GM12878 (cell line): Measurements from ENCODE around the gene IFNK. TPM values are rescaled to one million over a fixed set of nuclear protein-coding genes. Genes with fewer than 3 reads are reported as not detected.

ENCODE experiments used
- CBX3 ChIP-seq: fragments of 200-600 bp; sonication (generic); IDR thresholded peaks from 2 replicates; pipeline ENCODE4 v1.6.1; 2016; ENCODE audit warnings: low read depth, borderline replicate concordance
- CHD4 ChIP-seq: fragments of 200-600 bp; sonication (generic); IDR thresholded peaks from 2 replicates; pipeline ENCODE4 v1.6.1; 2016; ENCODE audit warnings: mild to moderate bottlenecking
- FOS ChIP-seq: IDR thresholded peaks from 3 replicates; pipeline ENCODE4 v1.6.1; 2011; ENCODE audit warnings: borderline replicate concordance; ENCODE audit not compliant: insufficient read length; ENCODE audit errors: extremely low read depth
- HCFC1 ChIP-seq: fragments of 150-350 bp; IDR thresholded peaks from 2 replicates; pipeline ENCODE4 v1.6.1; 2014; ENCODE audit warnings: low read length
- IKZF2 ChIP-seq, 2 experiments: fragments of 450-650 bp; IDR thresholded peaks; 2 replicates each; pipeline ENCODE4 v1.6.1; 2017; ENCODE audit warnings: mild to moderate bottlenecking in 2 of 2, moderate library complexity in 2 of 2
- IRF4 ChIP-seq: IDR thresholded peaks from 2 replicates; pipeline ENCODE4 v1.6.1; 2011; ENCODE audit warnings: low read depth, low read length
- KDM1A ChIP-seq: fragments of 200-600 bp; sonication (generic); IDR thresholded peaks from 2 replicates; pipeline ENCODE4 v1.6.1; 2016; ENCODE audit warnings: borderline replicate concordance
- KLF5 ChIP-seq: fragments of 450-650 bp; IDR thresholded peaks from 2 replicates; pipeline ENCODE4 v1.6.1; 2014; ENCODE audit warnings: mild to moderate bottlenecking; ENCODE audit not compliant: partially characterized antibody
- LARP7 ChIP-seq: fragments of 450-650 bp; IDR thresholded peaks from 2 replicates; pipeline ENCODE4 v1.6.1; 2017; ENCODE audit warnings: mild to moderate bottlenecking
- MTA3 ChIP-seq: IDR thresholded peaks from 2 replicates; pipeline ENCODE4 v1.6.1; 2012; ENCODE audit warnings: low read length, inconsistent platforms, borderline replicate concordance
- NR2C1 ChIP-seq: fragments of 450-650 bp; IDR thresholded peaks from 2 replicates; pipeline ENCODE4 v1.6.1; 2017; ENCODE audit warnings: antibody characterized with exemption, mild to moderate bottlenecking, moderate library complexity
- TCF12 ChIP-seq: IDR thresholded peaks from 2 replicates; pipeline ENCODE4 v1.6.1; 2011; ENCODE audit warnings: low read depth, mild to moderate bottlenecking, low read length
- ZZZ3 ChIP-seq: IDR thresholded peaks from 2 replicates; pipeline ENCODE4 v1.6.1; 2011; ENCODE audit warnings: low read depth; ENCODE audit not compliant: control insufficient read depth, insufficient read length
- polyA plus RNA-seq, 11 experiments: library from polyadenylated mRNA; depleted of rRNA in 4 of 11; unstranded in 6 of 11; stranded (reverse) in 5 of 11; fragments of >200 nt; fragmentation: Nextera tagmentation in 4 of 11; fragmentation: Illumina TruSeq in 1 of 11; extraction: Ambion mirVana in 4 of 11; extraction: Trizol in 1 of 11; gene quantifications; 1 replicate in 1 of 11; 2 replicates in 10 of 11; pipeline versions ENCODE4 v1.2.1 to v1.2.3, GENCODE V29; 2011 to 2016; ENCODE audit warnings: inconsistent platforms in 2 of 11, missing spikeins in 2 of 11, low read depth in 1 of 11
- total RNA-seq, 4 experiments: library from RNA; depleted of rRNA in 3 of 4; stranded (reverse); fragments of >200 nt in 3 of 4; fragmentation: Illumina TruSeq in 1 of 4; extraction: Trizol in 1 of 4; gene quantifications; 2 replicates each; pipeline versions ENCODE4 v1.2.1 to v1.2.3, GENCODE V29; 2013 to 2021
- TF ChIP-seq, protein P1 (sequence below): fragments of 450-650 bp; formaldehyde crosslinking; IDR thresholded peaks from 2 replicates; pipeline ENCODE4 v1.4.0; 2022; ENCODE audit warnings: mild to moderate bottlenecking, moderate library complexity
- TF ChIP-seq, protein P2 (sequence below): fragments of 450-650 bp; IDR thresholded peaks from 2 replicates; pipeline ENCODE4 v1.6.1; 2017; ENCODE audit warnings: mild to moderate bottlenecking, moderate library complexity
- TF ChIP-seq, protein P3 (sequence below): fragments of 450-650 bp; IDR thresholded peaks from 2 replicates; pipeline ENCODE4 v1.6.1; 2017; ENCODE audit warnings: low read depth, mild to moderate bottlenecking, moderate library complexity
- TF ChIP-seq, protein P4 (sequence below): IDR thresholded peaks from 2 replicates; pipeline ENCODE4 v1.6.1; 2012; ENCODE audit warnings: mild to moderate bottlenecking, low read depth, low read length

The IFNK gene
- total and polyA plus RNA-seq, 10 of the 15 experiments (the other 5 are each of a cell fraction or from before 2014, with no cell fraction given), result 0.06 TPM; not detected in 9

DNA sequence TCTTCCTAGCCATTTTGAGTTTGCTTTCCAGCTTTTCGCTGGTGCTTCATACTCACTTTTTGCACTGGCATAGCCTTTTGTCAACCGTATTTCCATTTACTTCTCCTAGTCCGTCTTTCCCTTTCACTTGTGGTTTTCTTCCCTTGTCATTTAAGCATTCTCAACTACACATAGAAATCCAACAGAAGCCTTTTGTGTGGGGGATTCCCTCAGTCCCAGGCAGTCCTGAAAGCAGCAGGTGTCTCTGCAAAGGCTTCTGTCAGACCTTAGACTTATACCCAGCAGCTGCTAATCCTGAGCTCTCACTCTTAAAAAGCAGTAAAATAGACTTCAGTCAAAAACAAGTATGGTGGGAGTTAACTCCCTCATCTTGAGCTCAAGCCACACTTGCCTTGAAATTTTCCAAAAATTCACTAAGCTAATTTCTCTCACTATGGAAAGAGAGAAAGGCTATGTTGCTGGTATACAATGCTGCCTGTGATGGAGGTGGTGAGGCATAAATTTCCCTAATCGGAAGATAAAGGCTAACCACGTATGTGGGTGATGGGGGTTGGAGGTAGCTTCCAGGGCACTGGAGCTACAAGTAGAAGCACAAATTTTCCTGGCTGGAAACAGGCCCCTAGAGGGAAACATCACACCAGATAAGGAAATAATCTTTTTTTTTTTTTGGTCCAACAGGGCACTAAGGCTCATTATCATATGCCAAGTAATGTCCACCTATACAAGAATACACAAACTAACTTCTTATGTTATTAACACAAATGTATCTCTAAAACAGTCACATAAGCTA, 34.8 kb upstream of the IFNK start (continued):
- TF ChIP-seq MTA3 (no peak; the same call in 1 of the 2 replicates), ZZZ3 (no peak), NR2C1 (no peak), IKZF2 (IDR thresholded peaks at IDR 0.05) (peak; percentile 52 to 60; a peak in 2 of 4 replicates), FOS (no peak), HCFC1 (no peak), KLF5 (no peak), LARP7 (no peak), CBX3 (no peak), TCF12 (peak; percentile 85), KDM1A (no peak), IRF4 (0 out of 2 replicates have a peak, but pooled peaks have one; percentile 24), CHD4 (no peak)
- TF ChIP-seq, protein P1, sequence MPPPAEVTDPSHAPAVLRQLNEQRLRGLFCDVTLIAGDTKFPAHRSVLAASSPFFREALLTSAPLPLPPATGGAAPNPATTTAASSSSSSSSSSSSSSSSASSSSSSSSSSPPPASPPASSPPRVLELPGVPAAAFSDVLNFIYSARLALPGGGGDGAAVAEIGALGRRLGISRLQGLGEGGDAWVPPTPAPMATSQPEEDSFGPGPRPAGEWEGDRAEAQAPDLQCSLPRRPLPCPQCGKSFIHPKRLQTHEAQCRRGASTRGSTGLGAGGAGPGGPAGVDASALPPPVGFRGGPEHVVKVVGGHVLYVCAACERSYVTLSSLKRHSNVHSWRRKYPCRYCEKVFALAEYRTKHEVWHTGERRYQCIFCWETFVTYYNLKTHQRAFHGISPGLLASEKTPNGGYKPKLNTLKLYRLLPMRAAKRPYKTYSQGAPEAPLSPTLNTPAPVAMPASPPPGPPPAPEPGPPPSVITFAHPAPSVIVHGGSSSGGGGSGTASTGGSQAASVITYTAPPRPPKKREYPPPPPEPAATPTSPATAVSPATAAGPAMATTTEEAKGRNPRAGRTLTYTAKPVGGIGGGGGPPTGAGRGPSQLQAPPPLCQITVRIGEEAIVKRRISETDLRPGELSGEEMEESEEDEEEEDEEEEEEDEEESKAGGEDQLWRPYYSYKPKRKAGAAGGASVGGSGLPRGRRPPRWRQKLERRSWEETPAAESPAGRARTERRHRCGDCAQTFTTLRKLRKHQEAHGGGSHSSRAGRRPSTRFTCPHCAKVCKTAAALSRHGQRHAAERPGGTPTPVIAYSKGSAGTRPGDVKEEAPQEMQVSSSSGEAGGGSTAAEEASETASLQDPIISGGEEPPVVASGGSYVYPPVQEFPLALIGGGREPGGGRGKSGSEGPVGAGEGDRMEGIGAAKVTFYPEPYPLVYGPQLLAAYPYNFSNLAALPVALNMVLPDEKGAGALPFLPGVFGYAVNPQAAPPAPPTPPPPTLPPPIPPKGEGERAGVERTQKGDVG (CRISPR knock-in tag), result no peak
- TF ChIP-seq, protein P2, sequence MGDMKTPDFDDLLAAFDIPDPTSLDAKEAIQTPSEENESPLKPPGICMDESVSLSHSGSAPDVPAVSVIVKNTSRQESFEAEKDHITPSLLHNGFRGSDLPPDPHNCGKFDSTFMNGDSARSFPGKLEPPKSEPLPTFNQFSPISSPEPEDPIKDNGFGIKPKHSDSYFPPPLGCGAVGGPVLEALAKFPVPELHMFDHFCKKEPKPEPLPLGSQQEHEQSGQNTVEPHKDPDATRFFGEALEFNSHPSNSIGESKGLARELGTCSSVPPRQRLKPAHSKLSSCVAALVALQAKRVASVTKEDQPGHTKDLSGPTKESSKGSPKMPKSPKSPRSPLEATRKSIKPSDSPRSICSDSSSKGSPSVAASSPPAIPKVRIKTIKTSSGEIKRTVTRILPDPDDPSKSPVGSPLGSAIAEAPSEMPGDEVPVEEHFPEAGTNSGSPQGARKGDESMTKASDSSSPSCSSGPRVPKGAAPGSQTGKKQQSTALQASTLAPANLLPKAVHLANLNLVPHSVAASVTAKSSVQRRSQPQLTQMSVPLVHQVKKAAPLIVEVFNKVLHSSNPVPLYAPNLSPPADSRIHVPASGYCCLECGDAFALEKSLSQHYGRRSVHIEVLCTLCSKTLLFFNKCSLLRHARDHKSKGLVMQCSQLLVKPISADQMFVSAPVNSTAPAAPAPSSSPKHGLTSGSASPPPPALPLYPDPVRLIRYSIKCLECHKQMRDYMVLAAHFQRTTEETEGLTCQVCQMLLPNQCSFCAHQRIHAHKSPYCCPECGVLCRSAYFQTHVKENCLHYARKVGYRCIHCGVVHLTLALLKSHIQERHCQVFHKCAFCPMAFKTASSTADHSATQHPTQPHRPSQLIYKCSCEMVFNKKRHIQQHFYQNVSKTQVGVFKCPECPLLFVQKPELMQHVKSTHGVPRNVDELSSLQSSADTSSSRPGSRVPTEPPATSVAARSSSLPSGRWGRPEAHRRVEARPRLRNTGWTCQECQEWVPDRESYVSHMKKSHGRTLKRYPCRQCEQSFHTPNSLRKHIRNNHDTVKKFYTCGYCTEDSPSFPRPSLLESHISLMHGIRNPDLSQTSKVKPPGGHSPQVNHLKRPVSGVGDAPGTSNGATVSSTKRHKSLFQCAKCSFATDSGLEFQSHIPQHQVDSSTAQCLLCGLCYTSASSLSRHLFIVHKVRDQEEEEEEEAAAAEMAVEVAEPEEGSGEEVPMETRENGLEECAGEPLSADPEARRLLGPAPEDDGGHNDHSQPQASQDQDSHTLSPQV, result no peak
- TF ChIP-seq, protein P3, sequence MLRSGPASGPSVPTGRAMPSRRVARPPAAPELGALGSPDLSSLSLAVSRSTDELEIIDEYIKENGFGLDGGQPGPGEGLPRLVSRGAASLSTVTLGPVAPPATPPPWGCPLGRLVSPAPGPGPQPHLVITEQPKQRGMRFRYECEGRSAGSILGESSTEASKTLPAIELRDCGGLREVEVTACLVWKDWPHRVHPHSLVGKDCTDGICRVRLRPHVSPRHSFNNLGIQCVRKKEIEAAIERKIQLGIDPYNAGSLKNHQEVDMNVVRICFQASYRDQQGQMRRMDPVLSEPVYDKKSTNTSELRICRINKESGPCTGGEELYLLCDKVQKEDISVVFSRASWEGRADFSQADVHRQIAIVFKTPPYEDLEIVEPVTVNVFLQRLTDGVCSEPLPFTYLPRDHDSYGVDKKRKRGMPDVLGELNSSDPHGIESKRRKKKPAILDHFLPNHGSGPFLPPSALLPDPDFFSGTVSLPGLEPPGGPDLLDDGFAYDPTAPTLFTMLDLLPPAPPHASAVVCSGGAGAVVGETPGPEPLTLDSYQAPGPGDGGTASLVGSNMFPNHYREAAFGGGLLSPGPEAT, result no peak
- TF ChIP-seq, protein P4, sequence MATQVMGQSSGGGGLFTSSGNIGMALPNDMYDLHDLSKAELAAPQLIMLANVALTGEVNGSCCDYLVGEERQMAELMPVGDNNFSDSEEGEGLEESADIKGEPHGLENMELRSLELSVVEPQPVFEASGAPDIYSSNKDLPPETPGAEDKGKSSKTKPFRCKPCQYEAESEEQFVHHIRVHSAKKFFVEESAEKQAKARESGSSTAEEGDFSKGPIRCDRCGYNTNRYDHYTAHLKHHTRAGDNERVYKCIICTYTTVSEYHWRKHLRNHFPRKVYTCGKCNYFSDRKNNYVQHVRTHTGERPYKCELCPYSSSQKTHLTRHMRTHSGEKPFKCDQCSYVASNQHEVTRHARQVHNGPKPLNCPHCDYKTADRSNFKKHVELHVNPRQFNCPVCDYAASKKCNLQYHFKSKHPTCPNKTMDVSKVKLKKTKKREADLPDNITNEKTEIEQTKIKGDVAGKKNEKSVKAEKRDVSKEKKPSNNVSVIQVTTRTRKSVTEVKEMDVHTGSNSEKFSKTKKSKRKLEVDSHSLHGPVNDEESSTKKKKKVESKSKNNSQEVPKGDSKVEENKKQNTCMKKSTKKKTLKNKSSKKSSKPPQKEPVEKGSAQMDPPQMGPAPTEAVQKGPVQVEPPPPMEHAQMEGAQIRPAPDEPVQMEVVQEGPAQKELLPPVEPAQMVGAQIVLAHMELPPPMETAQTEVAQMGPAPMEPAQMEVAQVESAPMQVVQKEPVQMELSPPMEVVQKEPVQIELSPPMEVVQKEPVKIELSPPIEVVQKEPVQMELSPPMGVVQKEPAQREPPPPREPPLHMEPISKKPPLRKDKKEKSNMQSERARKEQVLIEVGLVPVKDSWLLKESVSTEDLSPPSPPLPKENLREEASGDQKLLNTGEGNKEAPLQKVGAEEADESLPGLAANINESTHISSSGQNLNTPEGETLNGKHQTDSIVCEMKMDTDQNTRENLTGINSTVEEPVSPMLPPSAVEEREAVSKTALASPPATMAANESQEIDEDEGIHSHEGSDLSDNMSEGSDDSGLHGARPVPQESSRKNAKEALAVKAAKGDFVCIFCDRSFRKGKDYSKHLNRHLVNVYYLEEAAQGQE, result no peak
